ENCODE measurements around the gene ITGB5.
"Not testable (repeated sequence)": the region's sequence is repeated elsewhere in the genome, so short reads cannot be mapped to it uniquely, and the experiment has no call there.

The ITGB5 gene

DNA sequence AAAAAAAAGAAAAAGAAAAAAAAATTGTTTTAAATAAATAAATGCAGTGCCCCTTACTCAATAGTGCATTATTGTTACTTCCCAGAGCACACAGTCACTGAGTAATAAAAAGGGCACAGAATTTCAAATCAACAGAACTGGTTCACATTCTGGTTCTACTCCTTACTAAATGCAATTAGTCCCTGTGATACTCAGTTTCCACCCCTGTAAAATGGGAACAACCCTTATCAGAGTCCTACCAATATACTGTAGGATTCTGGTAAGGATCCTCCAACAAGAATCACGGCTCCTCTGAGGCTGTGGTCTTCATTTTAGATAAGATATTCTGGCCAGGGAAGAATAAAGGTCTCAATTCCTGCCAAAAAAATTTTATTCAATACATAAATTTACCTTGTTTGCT, 50.7 kb downstream of the ITGB5 start:
- Histone ChIP-seq H2AFZ (ENCODE audit: low read length, unreplicated experiment) (no peak overlapping the region), H3K4me3 (ENCODE audit: low read depth, low read length) (no peak overlapping the region), H3K27me3 (ENCODE audit: insufficient read depth, low read length) (no peaks in the 10 kb centered on the region), H3K79me2 (ENCODE audit: control insufficient read depth, insufficient read depth, low read length, unreplicated experiment) (peaks cover 28% of the 10 kb centered on the region), H3K27ac (ENCODE audit: low read depth, low read length) (peak overlapping the region; percentile 99), H3K36me3 (ENCODE audit: insufficient read depth, low read length) (peaks cover 27% of the 10 kb centered on the region), H3K4me1 (ENCODE audit: control insufficient read depth, insufficient read depth, low read length, unreplicated experiment) (peaks cover 72% of the 10 kb centered on the region)

DNA sequence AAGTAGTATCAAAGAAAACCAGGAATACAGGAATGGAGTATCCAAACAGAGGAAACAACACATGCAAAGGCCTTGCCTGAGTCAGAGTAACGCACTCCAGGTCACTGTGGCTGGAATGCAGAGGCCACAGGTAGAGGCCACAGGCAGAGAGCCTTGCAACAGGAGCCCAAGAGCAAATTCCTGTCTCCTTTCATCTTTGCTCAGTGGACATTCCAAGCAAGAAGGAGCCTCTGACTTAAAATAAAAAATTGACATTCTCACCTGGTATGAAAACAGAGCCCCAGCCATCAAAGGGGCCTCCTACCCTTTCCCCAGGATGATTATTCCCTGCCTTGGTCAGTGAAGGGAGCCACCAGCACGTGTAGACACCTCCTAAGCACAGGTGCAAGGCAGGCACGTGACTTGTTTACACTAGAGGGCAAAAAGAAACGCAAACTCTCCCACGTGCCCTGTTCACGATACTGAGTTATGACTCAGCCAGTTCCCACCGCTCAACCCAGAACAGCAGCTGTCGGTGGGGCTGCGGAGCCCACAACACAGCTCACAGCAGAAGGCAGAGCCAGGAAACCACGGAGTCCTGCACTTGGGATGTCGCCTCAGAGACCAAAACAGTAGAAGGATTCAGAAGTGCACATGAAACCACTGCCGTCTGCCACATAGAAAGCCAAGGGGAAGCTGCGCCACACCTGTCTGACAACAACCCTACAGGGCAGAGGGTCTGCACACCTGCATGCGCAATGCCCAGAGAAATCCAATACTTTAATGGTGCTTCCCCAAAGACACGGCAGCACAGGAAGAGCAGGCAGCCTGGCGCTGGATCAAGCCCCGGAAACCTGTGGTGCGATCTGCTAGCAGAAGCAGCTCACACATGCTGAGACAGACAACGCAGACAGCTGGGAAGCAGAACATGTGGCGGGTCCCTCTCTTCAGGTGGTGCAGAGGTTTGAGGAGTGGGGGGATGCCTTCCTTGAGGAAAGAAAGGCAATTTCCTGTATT, 52.1 kb downstream of the ITGB5 start:
- peaks cover 18% of the 10 kb centered on the region; the same call in 1 of the 2 replicates for H3K36me3 ChIP-seq (ENCODE audit: insufficient read depth, low read length)
- no peak overlapping the region for H2AFZ ChIP-seq (ENCODE audit: low read length, unreplicated experiment)
- H3K27ac ChIP-seq (ENCODE audit: low read depth, low read length): peak overlapping the region; percentile 45; the same call in 1 of the 2 replicates
- no peaks in the 10 kb centered on the region for H3K27me3 ChIP-seq (ENCODE audit: insufficient read depth, low read length)
- H3K4me1 ChIP-seq (ENCODE audit: control insufficient read depth, insufficient read depth, low read length, unreplicated experiment): peaks cover 71% of the 10 kb centered on the region
- H3K4me3 ChIP-seq (ENCODE audit: low read depth, low read length): no peak overlapping the region
- peaks cover 28% of the 10 kb centered on the region for H3K79me2 ChIP-seq (ENCODE audit: control insufficient read depth, insufficient read depth, low read length, unreplicated experiment)

DNA sequence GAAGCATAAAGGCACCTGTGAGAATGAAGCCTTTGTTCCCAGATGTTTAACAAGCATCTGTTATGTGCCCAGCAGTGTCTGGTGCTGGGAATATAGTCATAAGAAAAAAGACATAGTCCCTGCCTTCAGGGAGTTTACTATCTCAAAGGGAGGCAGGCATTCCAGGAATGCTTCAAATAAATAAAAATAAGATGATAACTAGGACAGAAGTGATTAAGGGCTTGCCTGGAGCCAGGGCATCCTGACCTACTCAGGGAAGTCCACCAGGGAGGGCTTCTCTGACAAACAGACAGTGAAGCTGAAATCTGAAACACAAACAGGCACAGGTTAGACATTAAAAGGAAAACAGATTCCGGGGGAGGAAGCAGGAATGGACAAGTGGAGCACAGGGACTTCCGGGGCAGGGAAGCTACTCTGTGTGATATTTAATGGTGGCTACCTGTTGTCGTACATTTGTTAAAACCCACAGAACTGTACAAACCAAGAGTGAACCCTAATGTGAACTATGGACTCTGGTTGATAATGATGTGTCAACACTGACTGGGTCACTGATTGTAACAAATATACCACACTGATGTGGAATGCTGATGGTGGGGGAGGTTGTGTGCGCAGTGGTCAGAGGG, 53.3 kb downstream of the ITGB5 start:
- peaks cover 69% of the 10 kb centered on the region for H3K4me1 ChIP-seq (ENCODE audit: control insufficient read depth, insufficient read depth, low read length, unreplicated experiment)
- H3K79me2 ChIP-seq (ENCODE audit: control insufficient read depth, insufficient read depth, low read length, unreplicated experiment): peaks cover 25% of the 10 kb centered on the region
- H3K27me3 ChIP-seq (ENCODE audit: insufficient read depth, low read length): no peaks in the 10 kb centered on the region
- peaks cover 7% of the 10 kb centered on the region; the same call in 1 of the 2 replicates for H3K36me3 ChIP-seq (ENCODE audit: insufficient read depth, low read length)
- H3K4me3 ChIP-seq (ENCODE audit: low read depth, low read length): no peak overlapping the region
- no peak overlapping the region for H2AFZ ChIP-seq (ENCODE audit: low read length, unreplicated experiment)
- H3K27ac ChIP-seq (ENCODE audit: low read depth, low read length): peak overlapping the region; percentile 81

DNA sequence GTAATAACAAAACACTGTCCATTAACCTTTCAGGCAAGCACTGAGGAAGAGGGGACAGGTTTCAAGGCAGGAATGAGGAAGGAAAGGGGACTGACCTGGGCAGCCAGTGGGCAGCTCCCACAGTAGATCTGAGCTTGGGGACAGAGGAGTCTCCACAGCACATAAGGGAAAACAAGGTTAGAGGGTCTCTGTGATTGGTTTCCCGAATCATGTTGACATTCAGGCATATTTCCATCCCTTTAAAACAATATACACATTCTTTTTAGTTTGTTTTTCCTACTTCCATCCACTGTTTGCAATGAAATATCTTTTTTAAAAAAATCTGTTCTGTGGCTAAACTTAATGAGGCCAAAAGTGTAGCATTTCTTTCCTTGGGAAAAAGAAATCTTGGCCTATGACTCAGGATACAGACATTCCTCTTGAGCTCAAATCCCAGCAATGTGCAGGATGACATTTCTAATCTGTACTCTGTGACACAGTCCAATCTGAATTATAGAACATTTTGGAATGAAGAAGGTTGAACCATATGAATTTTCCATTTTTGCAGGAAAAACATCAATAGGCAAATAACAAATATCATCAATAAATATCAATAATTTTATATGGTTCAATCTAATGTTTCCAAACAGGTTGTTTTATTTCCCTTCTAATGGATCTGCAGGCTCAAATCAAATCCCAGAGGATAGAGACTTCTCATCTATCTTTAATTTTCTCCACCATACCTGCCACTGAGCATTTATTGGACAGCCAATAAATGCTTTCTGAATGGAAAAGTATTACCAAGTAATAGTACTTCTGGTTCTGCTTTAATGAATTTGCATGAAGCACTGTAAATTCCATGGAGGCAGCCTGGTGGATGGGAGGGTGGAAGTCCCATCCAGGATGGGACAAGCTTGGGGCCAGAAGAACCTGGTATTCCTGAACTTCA, 54.1 kb downstream of the ITGB5 start:
- Histone ChIP-seq H3K27ac (ENCODE audit: low read depth, low read length) (peak overlapping the region; percentile 81), H3K79me2 (ENCODE audit: control insufficient read depth, insufficient read depth, low read length, unreplicated experiment) (peaks cover 29% of the 10 kb centered on the region), H3K4me1 (ENCODE audit: control insufficient read depth, insufficient read depth, low read length, unreplicated experiment) (peaks cover 62% of the 10 kb centered on the region)

DNA sequence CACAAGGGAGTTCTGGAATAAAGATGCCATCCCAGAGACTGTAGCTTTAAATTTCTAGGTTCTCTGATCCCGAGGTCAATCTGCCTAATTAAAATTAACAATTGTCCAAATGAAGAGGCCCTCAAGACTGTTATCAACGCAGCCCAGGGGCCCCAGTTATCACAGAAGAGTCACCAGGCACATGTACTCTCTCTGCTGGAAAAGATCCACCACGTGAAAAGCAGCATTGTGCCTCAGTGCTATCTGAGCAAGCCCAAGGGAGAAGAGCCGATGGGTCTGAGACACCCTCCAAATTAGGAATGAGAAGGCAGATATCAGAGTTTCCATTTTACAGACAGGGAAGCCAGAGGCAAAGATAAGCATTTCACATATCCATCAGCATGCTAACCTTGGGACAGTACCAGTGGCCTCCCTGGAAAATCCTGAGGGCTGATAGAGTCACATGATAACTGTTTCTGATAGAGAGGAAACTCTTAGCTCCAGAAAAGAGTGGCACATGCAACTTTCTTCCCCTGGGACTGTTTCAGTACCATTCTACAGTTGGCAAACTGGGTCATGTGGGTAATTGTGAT, 55.5 kb downstream of the ITGB5 start:
- Histone ChIP-seq H2AFZ (ENCODE audit: low read length, unreplicated experiment) (no peak overlapping the region), H3K27ac (ENCODE audit: low read depth, low read length) (peak overlapping the region; percentile 81; the same call in 1 of the 2 replicates), H3K36me3 (ENCODE audit: insufficient read depth, low read length) (peaks cover 6% of the 10 kb centered on the region; the same call in 1 of the 2 replicates), H3K4me1 (ENCODE audit: control insufficient read depth, insufficient read depth, low read length, unreplicated experiment) (peaks cover 57% of the 10 kb centered on the region), H3K79me2 (ENCODE audit: control insufficient read depth, insufficient read depth, low read length, unreplicated experiment) (peaks cover 28% of the 10 kb centered on the region), H3K27me3 (ENCODE audit: insufficient read depth, low read length) (no peaks in the 10 kb centered on the region), H3K4me3 (ENCODE audit: low read depth, low read length) (no peak overlapping the region)

More for the DNA sequence above, 54.1 kb downstream of the ITGB5 start:
- Histone ChIP-seq H3K27me3 (ENCODE audit: insufficient read depth, low read length) (no peaks in the 10 kb centered on the region), H3K4me3 (ENCODE audit: low read depth, low read length) (no peak overlapping the region), H2AFZ (ENCODE audit: low read length, unreplicated experiment) (no peak overlapping the region), H3K36me3 (ENCODE audit: insufficient read depth, low read length) (peaks cover 6% of the 10 kb centered on the region; the same call in 1 of the 2 replicates)

DNA sequence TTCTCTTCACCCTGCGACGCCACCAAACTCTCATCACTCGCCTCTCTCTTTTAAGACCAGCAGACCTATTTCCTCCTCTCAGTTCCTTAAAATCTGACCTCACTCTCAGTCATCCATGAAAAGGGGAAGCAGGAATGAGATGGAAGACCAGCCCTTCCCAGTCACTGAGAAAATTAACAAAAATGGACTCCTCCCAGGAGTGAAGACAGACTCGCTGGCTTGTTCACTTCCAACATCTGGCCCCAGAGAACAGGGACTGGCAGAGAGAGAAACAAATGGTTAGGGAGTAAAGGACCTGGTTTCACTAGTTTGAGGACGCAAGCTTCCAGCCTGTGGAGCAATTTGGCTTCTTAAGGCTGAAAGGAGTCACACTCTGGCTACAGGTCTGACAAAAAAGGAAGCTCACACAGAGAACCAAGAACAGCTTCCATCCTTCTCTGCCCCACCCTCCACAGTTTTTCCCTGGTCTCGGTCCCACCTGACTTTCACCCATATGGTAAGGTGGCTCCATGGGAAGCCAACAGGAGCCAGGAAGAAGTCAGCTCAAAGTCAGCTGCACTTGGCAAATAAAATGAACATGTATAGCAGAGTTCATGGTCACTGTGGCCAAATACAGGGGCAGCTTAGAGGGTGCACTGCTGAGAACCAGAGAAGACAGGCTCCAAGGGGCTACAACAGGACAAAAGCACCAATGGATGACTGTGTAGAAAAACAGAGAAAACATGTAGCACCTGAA, 57.2 kb downstream of the ITGB5 start:
- no peak overlapping the region for H3K27ac ChIP-seq (ENCODE audit: low read depth, low read length)
- H3K4me1 ChIP-seq (ENCODE audit: control insufficient read depth, insufficient read depth, low read length, unreplicated experiment): peaks cover 44% of the 10 kb centered on the region
- H3K27me3 ChIP-seq (ENCODE audit: insufficient read depth, low read length): no peaks in the 10 kb centered on the region
- H2AFZ ChIP-seq (ENCODE audit: low read length, unreplicated experiment): no peak overlapping the region
- H3K79me2 ChIP-seq (ENCODE audit: control insufficient read depth, insufficient read depth, low read length, unreplicated experiment): peaks cover 21% of the 10 kb centered on the region
- H3K36me3 ChIP-seq (ENCODE audit: insufficient read depth, low read length): peaks cover 21% of the 10 kb centered on the region
- H3K4me3 ChIP-seq (ENCODE audit: low read depth, low read length): no peak overlapping the region

DNA sequence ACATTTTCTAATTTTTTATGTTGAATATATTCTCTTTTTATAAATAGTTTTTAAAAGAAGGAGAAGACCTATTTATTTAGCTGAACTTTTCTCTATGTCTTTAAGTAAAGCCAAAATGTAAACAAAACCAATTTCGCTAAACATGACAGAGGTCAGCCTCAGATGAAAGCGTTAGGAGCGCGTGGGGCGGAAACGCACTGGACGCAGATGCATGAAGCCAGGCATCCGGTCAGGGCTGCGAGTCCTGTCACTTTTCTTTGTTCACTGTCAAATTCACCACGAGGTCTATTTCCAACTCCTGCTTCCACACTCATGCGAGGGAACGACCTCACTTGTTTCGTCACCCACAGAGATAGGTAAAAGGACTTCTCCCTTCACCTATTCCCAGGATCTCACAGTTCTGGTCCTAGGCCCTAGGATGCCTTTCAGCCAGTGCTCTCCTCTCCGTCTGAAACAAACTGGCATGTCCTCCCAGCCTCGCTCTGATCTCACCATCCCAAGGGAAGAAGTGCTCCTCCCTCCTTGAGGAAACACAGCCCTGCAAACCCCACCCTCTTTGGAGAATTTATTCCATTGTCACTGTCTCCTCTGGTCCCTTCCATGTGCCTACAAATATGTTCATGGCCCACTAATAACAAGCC, 57.9 kb downstream of the ITGB5 start:
- Histone ChIP-seq H3K4me1 (ENCODE audit: control insufficient read depth, insufficient read depth, low read length, unreplicated experiment) (peaks cover 44% of the 10 kb centered on the region), H3K4me3 (ENCODE audit: low read depth, low read length) (no peak overlapping the region), H3K27ac (ENCODE audit: low read depth, low read length) (no peak overlapping the region), H3K36me3 (ENCODE audit: insufficient read depth, low read length) (peaks cover 21% of the 10 kb centered on the region), H3K79me2 (ENCODE audit: control insufficient read depth, insufficient read depth, low read length, unreplicated experiment) (peaks cover 16% of the 10 kb centered on the region), H3K27me3 (ENCODE audit: insufficient read depth, low read length) (no peaks in the 10 kb centered on the region), H2AFZ (ENCODE audit: low read length, unreplicated experiment) (no peak overlapping the region)

DNA sequence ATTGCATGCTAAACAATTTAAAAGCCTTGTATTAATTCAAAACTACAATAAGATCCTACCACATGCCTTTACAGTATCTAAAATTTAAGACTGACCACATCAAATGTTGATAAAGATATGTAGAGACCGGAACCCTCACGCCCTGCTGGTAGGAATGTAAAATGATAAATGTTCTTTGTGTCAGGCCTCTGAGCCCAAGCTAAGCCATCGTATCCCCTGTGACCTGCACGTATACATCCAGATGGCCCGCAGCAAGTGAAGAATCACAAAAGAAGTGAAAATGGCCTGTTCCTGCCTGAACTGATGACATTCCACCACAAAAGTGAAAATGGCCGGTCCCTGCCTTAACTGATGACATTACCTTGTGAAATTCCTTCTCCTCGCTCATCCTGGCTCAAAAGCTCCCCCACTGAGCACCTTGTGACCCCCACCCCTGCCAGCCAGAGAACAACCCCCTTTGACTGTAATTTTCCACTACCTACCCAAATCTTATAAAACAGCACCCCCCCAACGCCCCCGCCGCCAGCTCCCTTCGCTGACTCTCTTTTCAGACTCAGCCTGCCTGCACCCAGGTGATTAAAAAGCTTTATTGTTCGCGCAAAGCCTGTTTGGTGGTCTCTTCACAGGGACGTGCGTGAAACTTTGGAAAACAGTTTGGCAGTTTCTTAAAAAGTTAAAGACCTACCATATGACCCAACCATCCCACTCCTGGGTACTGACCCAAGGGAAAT, 59.5 kb downstream of the ITGB5 start:
- H3K36me3 ChIP-seq (ENCODE audit: insufficient read depth, low read length): peaks cover 15% of the 10 kb centered on the region
- H3K4me3 ChIP-seq (ENCODE audit: low read depth, low read length); H3K27me3 ChIP-seq (ENCODE audit: insufficient read depth, low read length); H2AFZ ChIP-seq (ENCODE audit: low read length, unreplicated experiment): not testable (repeated sequence)
- H3K79me2 ChIP-seq (ENCODE audit: control insufficient read depth, insufficient read depth, low read length, unreplicated experiment): peaks cover 16% of the 10 kb centered on the region
- peaks cover 37% of the 10 kb centered on the region for H3K4me1 ChIP-seq (ENCODE audit: control insufficient read depth, insufficient read depth, low read length, unreplicated experiment)
- peak overlapping the region; percentile 37 for H3K27ac ChIP-seq (ENCODE audit: low read depth, low read length)

DNA sequence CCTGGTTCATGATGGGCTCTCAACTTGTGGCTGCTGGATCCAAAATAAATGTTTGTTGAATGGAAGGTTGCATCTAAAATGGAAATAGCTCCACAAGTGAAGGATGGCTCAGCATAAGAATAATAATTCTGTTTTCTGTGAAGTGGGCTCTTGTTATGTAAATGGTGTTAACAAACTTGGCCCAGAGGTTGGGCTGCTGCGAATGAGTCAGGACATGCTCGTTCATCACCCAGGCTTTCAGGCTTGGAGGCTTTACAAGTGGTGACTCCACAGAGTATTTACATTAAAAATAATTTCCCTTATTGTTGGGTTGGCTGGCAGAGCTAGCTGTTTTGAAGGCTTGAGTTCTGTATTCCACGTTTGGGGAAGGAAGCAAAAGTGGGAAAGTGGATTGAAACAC, 60.5 kb downstream of the ITGB5 start:
- peak overlapping the region; percentile 37 for H3K27ac ChIP-seq (ENCODE audit: low read depth, low read length)
- H3K4me3 ChIP-seq (ENCODE audit: low read depth, low read length): no peak overlapping the region

More for the DNA sequence above, 60.5 kb downstream of the ITGB5 start:
- peaks cover 27% of the 10 kb centered on the region for H3K4me1 ChIP-seq (ENCODE audit: control insufficient read depth, insufficient read depth, low read length, unreplicated experiment)
- H3K36me3 ChIP-seq (ENCODE audit: insufficient read depth, low read length): peaks cover 15% of the 10 kb centered on the region
- no peaks in the 10 kb centered on the region for H3K27me3 ChIP-seq (ENCODE audit: insufficient read depth, low read length)
- H2AFZ ChIP-seq (ENCODE audit: low read length, unreplicated experiment): no peak overlapping the region
- peaks cover 9% of the 10 kb centered on the region for H3K79me2 ChIP-seq (ENCODE audit: control insufficient read depth, insufficient read depth, low read length, unreplicated experiment)
